PFSK-1 (cell line): Measurements from ENCODE around the gene DNAH17.

Experiments used
- FOXP2 ChIP-seq: optimal IDR thresholded peaks from 2 replicates; pipeline ENCODE3; 2011; ENCODE audit warnings: borderline replicate concordance, control low read depth, inconsistent platforms; ENCODE audit not compliant: insufficient read depth; ENCODE audit errors: extremely low read length, extremely low read depth
- POLR2AphosphoS5 ChIP-seq: IDR thresholded peaks from 2 replicates; pipeline ENCODE4 v1.6.1; 2012; ENCODE audit warnings: low read depth, mild to moderate bottlenecking, control low read depth, low read length, moderate library complexity
- SIN3A ChIP-seq: IDR thresholded peaks from 2 replicates; pipeline ENCODE4 v1.6.1; 2012; ENCODE audit warnings: mild to moderate bottlenecking, low read length, moderate library complexity, borderline replicate concordance; ENCODE audit not compliant: insufficient read depth
- TAF1 ChIP-seq: IDR thresholded peaks from 2 replicates; pipeline ENCODE4 v1.6.1; 2012; ENCODE audit warnings: low read length, control low read depth, borderline replicate concordance; ENCODE audit not compliant: insufficient read depth
- TF ChIP-seq, protein P1 (sequence below), 2 experiments: IDR thresholded peaks; 2 replicates each; pipeline versions ENCODE4 v1.6.1 to v1.8.0; 2011 to 2012; ENCODE audit warnings: low read depth in 2 of 2, low read length in 2 of 2, control low read depth in 1 of 2, inconsistent platforms in 1 of 2, mild to moderate bottlenecking in 1 of 2, moderate library complexity in 1 of 2; ENCODE audit not compliant: insufficient read depth in 1 of 2

The DNAH17 gene

GRCh38 chr17:78592991-78593329 is 15.8 kb upstream of the DNAH17 start:
- TF ChIP-seq FOXP2 (no peak), POLR2AphosphoS5 (no peak), SIN3A (no peak)

DNA sequence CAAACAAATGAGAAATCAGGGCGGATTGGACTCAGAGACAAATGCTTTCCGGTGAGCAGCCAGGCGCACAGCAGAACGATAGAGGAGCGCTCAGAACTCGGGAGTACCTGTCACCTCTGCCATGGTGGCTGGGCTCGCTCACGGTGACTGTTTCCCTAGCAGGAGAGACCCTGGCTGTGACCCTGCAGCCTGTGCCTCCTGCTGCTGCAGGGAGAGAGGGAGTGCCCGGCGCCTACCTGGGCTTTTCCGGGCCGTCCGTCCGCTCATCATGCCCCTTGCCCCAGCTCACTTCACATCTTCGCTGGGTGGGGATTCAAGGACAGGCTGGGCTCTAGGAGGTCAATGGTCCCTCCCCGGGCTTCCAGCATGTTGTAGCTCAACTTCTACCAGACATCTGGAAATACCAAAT is 14.1 kb upstream of the DNAH17 start:
- TF ChIP-seq, protein P1, sequence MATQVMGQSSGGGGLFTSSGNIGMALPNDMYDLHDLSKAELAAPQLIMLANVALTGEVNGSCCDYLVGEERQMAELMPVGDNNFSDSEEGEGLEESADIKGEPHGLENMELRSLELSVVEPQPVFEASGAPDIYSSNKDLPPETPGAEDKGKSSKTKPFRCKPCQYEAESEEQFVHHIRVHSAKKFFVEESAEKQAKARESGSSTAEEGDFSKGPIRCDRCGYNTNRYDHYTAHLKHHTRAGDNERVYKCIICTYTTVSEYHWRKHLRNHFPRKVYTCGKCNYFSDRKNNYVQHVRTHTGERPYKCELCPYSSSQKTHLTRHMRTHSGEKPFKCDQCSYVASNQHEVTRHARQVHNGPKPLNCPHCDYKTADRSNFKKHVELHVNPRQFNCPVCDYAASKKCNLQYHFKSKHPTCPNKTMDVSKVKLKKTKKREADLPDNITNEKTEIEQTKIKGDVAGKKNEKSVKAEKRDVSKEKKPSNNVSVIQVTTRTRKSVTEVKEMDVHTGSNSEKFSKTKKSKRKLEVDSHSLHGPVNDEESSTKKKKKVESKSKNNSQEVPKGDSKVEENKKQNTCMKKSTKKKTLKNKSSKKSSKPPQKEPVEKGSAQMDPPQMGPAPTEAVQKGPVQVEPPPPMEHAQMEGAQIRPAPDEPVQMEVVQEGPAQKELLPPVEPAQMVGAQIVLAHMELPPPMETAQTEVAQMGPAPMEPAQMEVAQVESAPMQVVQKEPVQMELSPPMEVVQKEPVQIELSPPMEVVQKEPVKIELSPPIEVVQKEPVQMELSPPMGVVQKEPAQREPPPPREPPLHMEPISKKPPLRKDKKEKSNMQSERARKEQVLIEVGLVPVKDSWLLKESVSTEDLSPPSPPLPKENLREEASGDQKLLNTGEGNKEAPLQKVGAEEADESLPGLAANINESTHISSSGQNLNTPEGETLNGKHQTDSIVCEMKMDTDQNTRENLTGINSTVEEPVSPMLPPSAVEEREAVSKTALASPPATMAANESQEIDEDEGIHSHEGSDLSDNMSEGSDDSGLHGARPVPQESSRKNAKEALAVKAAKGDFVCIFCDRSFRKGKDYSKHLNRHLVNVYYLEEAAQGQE (IDR thresholded peaks at IDR 0.05; ENCODE audit: insufficient read depth in 1 of 2, low read depth in 2 of 2, low read length in 2 of 2), result no peak
- TF ChIP-seq POLR2AphosphoS5, result no peak
- no peak for TF ChIP-seq SIN3A
- no peak for TF ChIP-seq TAF1
- no peak for TF ChIP-seq FOXP2

- TF ChIP-seq FOXP2, result no peak
- no peak for TF ChIP-seq POLR2AphosphoS5
- TF ChIP-seq, protein P1 (IDR thresholded peaks at IDR 0.05; ENCODE audit: insufficient read depth in 1 of 2, low read depth in 2 of 2, low read length in 2 of 2), result no peak
- no peak for TF ChIP-seq TAF1
- TF ChIP-seq SIN3A, result no peak
Measured at GRCh38 chr17:78589885-78590284, 12.7 kb upstream of the DNAH17 start.

GRCh38 chr17:78589031-78589675 is 12.0 kb upstream of the DNAH17 start:
- TF ChIP-seq TAF1, result no peak
- TF ChIP-seq, protein P1 (IDR thresholded peaks at IDR 0.05; ENCODE audit: insufficient read depth in 1 of 2, low read depth in 2 of 2, low read length in 2 of 2), result no peak
- TF ChIP-seq SIN3A, result no peak
- TF ChIP-seq FOXP2, result no peak

DNA sequence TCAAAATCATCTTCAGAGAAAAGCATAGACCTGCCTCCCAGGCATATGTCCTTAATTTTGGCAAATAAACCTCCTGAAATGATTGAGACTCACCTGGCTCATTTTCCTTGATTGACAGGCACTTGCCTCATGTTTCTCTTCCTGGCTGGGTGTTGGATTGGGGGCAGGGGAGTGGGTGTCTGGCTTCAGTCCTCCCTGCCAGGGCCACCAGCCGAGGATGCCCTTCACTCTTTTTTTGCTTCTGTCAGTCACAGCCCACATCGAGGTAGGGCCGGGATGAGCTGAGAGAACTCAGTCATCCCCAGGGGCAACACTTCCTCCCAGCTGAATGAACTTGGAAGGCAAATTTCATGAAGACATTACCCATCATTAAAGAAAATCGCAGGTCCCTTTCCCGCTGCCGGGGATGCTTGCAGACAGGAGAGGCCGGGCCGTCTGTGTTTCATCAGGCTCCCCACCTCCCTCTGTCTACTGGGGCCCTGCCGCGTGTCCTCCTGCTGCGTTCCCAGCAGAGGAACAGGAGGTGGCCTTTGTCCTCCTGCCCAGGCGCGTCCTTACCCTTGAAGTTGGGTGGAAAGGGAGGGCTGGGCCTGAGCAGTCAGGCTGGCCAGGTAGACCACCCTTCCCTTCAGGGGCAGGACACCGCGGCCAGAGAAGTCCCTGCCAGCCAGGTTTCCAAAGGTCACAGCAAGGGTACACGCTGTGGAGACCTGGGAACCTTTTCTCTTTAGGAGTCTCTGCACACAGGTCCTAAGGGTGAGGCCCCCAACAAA is 11.2 kb upstream of the DNAH17 start:
- TF ChIP-seq, protein P1 (IDR thresholded peaks at IDR 0.05; ENCODE audit: insufficient read depth in 1 of 2, low read depth in 2 of 2, low read length in 2 of 2), result no peak
- TF ChIP-seq SIN3A, result no peak
- TF ChIP-seq POLR2AphosphoS5, result no peak
- TF ChIP-seq TAF1, result no peak
- no peak for TF ChIP-seq FOXP2
